ENCODE data around the gene GLB1L3. TPM values are rescaled to one million over a fixed set of nuclear protein-coding genes. Genes with fewer than 3 reads are reported as not detected.

The GLB1L3 gene
- polyA plus RNA-seq, 1 experiment = not detected

GRCh38 chr11:134332782-134333181, 56.6 kb downstream of the GLB1L3 start:
- CTCF ChIA-PET = no interaction called here
- H3K27ac ChIP-seq (ENCODE audit: low read depth, low read length) = no peak overlapping the region
- TF ChIP-seq CTCF (IDR thresholded peaks at IDR 0.05; ENCODE audit: low read depth, low read length) = no peak
- H3K27me3 ChIP-seq (ENCODE audit: control insufficient read depth, insufficient read depth, low read length) = peaks cover 19% of the 10 kb centered on the region
- no peak overlapping the region for H3K4me3 ChIP-seq (ENCODE audit: low read depth, low read length)
- POLR2A ChIA-PET = no interaction called here
- DNase-seq (ENCODE audit: low read depth, low spot score) = no peak
- H3K9me3 ChIP-seq (ENCODE audit: control insufficient read depth, insufficient read depth, low read length) = no peaks in the 10 kb centered on the region; the same call in 1 of the 2 replicates

GRCh38 chr11:134333312-134333711, 57.1 kb downstream of the GLB1L3 start:
- Histone ChIP-seq H3K4me3 (ENCODE audit: low read depth, low read length) (no peak overlapping the region), H3K9me3 (ENCODE audit: control insufficient read depth, insufficient read depth, low read length) (no peaks in the 10 kb centered on the region; the same call in 1 of the 2 replicates), H3K27me3 (ENCODE audit: control insufficient read depth, insufficient read depth, low read length) (peaks cover 19% of the 10 kb centered on the region), H3K27ac (ENCODE audit: low read depth, low read length) (no peak overlapping the region)
- ChIA-PET POLR2A (no interaction called here), CTCF (no interaction called here)
- no peak for DNase-seq (ENCODE audit: low read depth, low spot score)
- TF ChIP-seq CTCF (IDR thresholded peaks at IDR 0.05; ENCODE audit: low read depth, low read length) = no peak

DNA sequence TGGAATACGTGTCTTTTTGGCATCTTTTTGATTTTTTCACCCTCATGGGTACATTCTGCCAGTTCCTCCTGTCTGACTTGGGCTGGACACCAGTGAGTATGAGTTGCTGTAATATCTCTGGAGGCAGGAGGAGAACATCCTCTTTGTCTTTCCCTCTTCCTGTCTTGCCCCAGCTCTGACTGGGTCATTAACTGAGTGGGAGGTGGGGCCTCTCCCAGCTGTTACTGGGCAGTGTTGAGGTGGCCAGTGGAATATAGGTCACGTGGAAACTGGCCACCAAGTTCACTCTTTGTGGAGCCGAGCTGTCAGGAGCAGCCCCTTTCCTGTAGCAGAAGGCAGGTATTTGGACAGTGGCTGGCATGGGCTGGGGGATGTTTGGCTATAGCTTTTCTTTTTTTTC, 57.8 kb downstream of the GLB1L3 start:
- DNase-seq (ENCODE audit: low read depth, low spot score) = no peak
- CTCF ChIA-PET = no interaction called here
- H3K27me3 ChIP-seq (ENCODE audit: control insufficient read depth, insufficient read depth, low read length) = peaks cover 19% of the 10 kb centered on the region
- no peak overlapping the region for H3K27ac ChIP-seq (ENCODE audit: low read depth, low read length)
- no peak for TF ChIP-seq CTCF (IDR thresholded peaks at IDR 0.05; ENCODE audit: low read depth, low read length)
- H3K9me3 ChIP-seq (ENCODE audit: control insufficient read depth, insufficient read depth, low read length) = no peaks in the 10 kb centered on the region; the same call in 1 of the 2 replicates
- POLR2A ChIA-PET = no interaction called here
- H3K4me3 ChIP-seq (ENCODE audit: low read depth, low read length) = no peak overlapping the region

- Histone ChIP-seq H3K27ac (ENCODE audit: low read depth, low read length) (no peak overlapping the region), H3K9me3 (ENCODE audit: control insufficient read depth, insufficient read depth, low read length) (no peaks in the 10 kb centered on the region; the same call in 1 of the 2 replicates), H3K4me3 (ENCODE audit: low read depth, low read length) (no peak overlapping the region), H3K27me3 (ENCODE audit: control insufficient read depth, insufficient read depth, low read length) (peaks cover 19% of the 10 kb centered on the region)
- CTCF ChIA-PET = no interaction called here
- DNase-seq (ENCODE audit: low read depth, low spot score) = no peak
- POLR2A ChIA-PET = no interaction called here
- no peak for TF ChIP-seq CTCF (IDR thresholded peaks at IDR 0.05; ENCODE audit: low read depth, low read length)
Observed at GRCh38 chr11:134334796-134335571, 58.8 kb downstream of the GLB1L3 start.

DNA sequence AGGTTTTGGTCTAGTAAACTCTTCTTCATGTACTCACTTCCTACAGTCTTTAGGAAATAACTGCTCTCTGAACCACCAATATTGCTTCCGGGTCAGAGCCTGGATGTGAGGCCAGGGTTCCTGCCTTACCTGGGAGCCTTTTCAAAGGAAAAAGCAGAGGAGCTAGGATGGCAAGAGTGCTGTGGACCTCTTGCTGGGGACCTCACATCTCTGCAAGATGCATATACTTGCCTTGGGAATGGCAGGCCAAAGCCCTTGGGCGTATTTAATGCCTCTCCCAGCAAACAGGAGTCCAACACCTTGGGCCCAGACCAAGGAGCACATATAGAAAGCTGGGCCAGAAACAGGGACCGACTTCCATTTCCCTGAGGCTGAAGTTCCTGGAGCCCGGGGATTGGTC, 60.9 kb downstream of the GLB1L3 start:
- peaks cover 12% of the 10 kb centered on the region for H3K27me3 ChIP-seq (ENCODE audit: control insufficient read depth, insufficient read depth, low read length)
- H3K4me3 ChIP-seq (ENCODE audit: low read depth, low read length) = no peak overlapping the region
- peaks cover 11% of the 10 kb centered on the region for H3K9me3 ChIP-seq (ENCODE audit: control insufficient read depth, insufficient read depth, low read length)
- ChIA-PET POLR2A (no interaction called here), CTCF (no interaction called here)
- H3K27ac ChIP-seq (ENCODE audit: low read depth, low read length) = no peak overlapping the region
- TF ChIP-seq CTCF (IDR thresholded peaks at IDR 0.05; ENCODE audit: low read depth, low read length) = no peak
- no peak for DNase-seq (ENCODE audit: low read depth, low spot score)
